ENCODE results near the gene PHKB. TPM values are rescaled to one million over a fixed set of nuclear protein-coding genes. Genes with fewer than 3 reads are reported as not detected.

Gene PHKB
- total and polyA plus RNA-seq, 2 of the 8 experiments (the other 6 are each of a cell fraction or from before 2014, with no cell fraction given) = 18.6 to 38.3 TPM

GRCh38 chr16:47613251-47613650, 152.1 kb downstream of the PHKB start:
- H2AK5ac ChIP-seq (ENCODE audit: low read depth, low read length) = no peak overlapping the region
- no peak overlapping the region for H2BK15ac ChIP-seq (ENCODE audit: low read length)
- CTCF ChIA-PET (ENCODE audit: partially characterized antibody) = no interaction called here
- WGBS, 2 experiments (ENCODE audit: extremely low coverage in 1 of 2, insufficient coverage in 1 of 2, insufficient read length in 1 of 2, insufficient replicate concordance in 2 of 2, low coverage in 1 of 2, low lambda C conversion rate in 2 of 2, missing lambda C conversion rate in 1 of 2) = 88% methylated on average over 1 of the region's 1 CpG; no CpG with 5 or more reads in 1 of the 2 experiments
- H3K4me2 ChIP-seq (ENCODE audit: insufficient read depth in 1 of 2, low read depth in 2 of 2, low read length in 2 of 2) = no peak overlapping the region
- no peak overlapping the region for H3K23ac ChIP-seq (ENCODE audit: insufficient read length)
- H4K20me1 ChIP-seq (replicated peaks in 1 of 2; ENCODE audit: control insufficient read depth in 1 of 2, insufficient read depth in 2 of 2, low read length in 2 of 2) = no peaks in the 10 kb centered on the region
- H2AFZ ChIP-seq (ENCODE audit: low read length) = no peak overlapping the region
- H2BK20ac ChIP-seq (ENCODE audit: low read length) = no peak overlapping the region
- no peak overlapping the region for H3K14ac ChIP-seq (ENCODE audit: insufficient read length)
- no peaks in the 10 kb centered on the region for H3K79me1 ChIP-seq (ENCODE audit: low read depth, low read length)
- no peak overlapping the region for H4K8ac ChIP-seq (ENCODE audit: extremely low read depth, insufficient read depth, low read length)
- no peak overlapping the region for H2BK12ac ChIP-seq (ENCODE audit: low read depth, low read length)
- no peak overlapping the region for H2BK5ac ChIP-seq (ENCODE audit: low read depth, low read length)
- no peak overlapping the region for H3K4me3 ChIP-seq (ENCODE audit: extremely low read depth in 1 of 4, insufficient read depth in 2 of 4, low read depth in 3 of 4, low read length in 4 of 4)
- no peak overlapping the region for H4K91ac ChIP-seq (replicated peaks; ENCODE audit: insufficient read length, low read length)
- H3K79me2 ChIP-seq (ENCODE audit: control insufficient read depth in 1 of 2, insufficient read depth in 2 of 2, low read length in 2 of 2) = no peaks in the 10 kb centered on the region
- no peak overlapping the region for H2BK120ac ChIP-seq (replicated peaks; ENCODE audit: low read depth, low read length)
- peaks cover 0 to 4% (median 1%) of the 10 kb centered on the region in 4 experiments; a peak in 4 of 7 replicates for H3K4me1 ChIP-seq (replicated peaks in 1 of 4; ENCODE audit: control insufficient read depth in 3 of 4, insufficient read depth in 4 of 4, low read length in 3 of 4)
- H4K5ac ChIP-seq (ENCODE audit: insufficient read length, low read depth, low read length) = no peak overlapping the region
- H3K27ac ChIP-seq (ENCODE audit: low read depth, low read length) = no peak overlapping the region
- H3K27me3 ChIP-seq (replicated peaks in 1 of 4; ENCODE audit: control insufficient read depth in 3 of 4, extremely low read depth in 1 of 4, insufficient read depth in 3 of 4, low read length in 3 of 4) = no peaks in the 10 kb centered on the region
- no peaks in the 10 kb centered on the region for H3K23me2 ChIP-seq (ENCODE audit: low read depth, low read length)
- no peak overlapping the region for H3K18ac ChIP-seq (ENCODE audit: extremely low read depth, low read length)
- no peak overlapping the region for H3K9ac ChIP-seq (replicated peaks in 1 of 4; ENCODE audit: extremely low read depth in 1 of 4, low read depth in 3 of 4, low read length in 3 of 4)
- DNase-seq (ENCODE audit: low read depth in 1 of 2, low spot score in 2 of 2) (no peak), FAIRE-seq (no peak)
- no peaks in the 10 kb centered on the region for H3K36me3 ChIP-seq (ENCODE audit: control insufficient read depth in 2 of 4, insufficient read depth in 4 of 4, low read length in 3 of 4)
- peak overlapping the region; percentile 60 for H3K4ac ChIP-seq (replicated peaks; ENCODE audit: insufficient read length, low read depth, low read length)
- H3K56ac ChIP-seq (replicated peaks; ENCODE audit: insufficient read length, low read depth, low read length) = no peak overlapping the region
- POLR2A ChIA-PET (ENCODE audit: partially characterized antibody) = no interaction called here
- H3K9me3 ChIP-seq (ENCODE audit: insufficient read depth in 2 of 2, low read depth in 1 of 2, low read length in 1 of 2) = 0 out of 4 replicates have a peak, but pooled peaks cover 0 to 4% of the 10 kb centered on the region in 2 experiments
- no peak for TF ChIP-seq KDM1A (IDR thresholded peaks at IDR 0.05; ENCODE audit: borderline replicate concordance, low read length)
- no peak for TF ChIP-seq SP4 (IDR thresholded peaks at IDR 0.05; ENCODE audit: low read length)

Measured in H1 (cell line).